Tibial nerve (tissue), 4 donors: ENCODE results near the gene RELA.

Source experiments
- EP300 ChIP-seq, 2 donors: sonication (generic); formaldehyde crosslinking; IDR thresholded peaks; one replicate each; pipeline ENCODE4 v1.6.1; 2017; ENCODE audit warnings: antibody characterized with exemption in 2 of 2, mild to moderate bottlenecking in 1 of 2
- POLR2A ChIP-seq, 2 donors: fragments of 450-650 bp; IDR thresholded peaks; one replicate each; pipeline ENCODE4 v1.6.1; 2017; ENCODE audit warnings: antibody characterized with exemption in 2 of 2, mild to moderate bottlenecking in 2 of 2, moderate library complexity in 2 of 2
- TF ChIP-seq, protein P1 (sequence below), 5 experiments: fragments of 200-600 bp in 3 of 5; fragments of 450-650 bp in 2 of 5; sonication (generic) in 3 of 5; IDR thresholded peaks; one replicate each; pipeline ENCODE4 v1.5.1; 2016 to 2019; ENCODE audit warnings: antibody characterized with exemption in 5 of 5, mild to moderate bottlenecking in 3 of 5, moderate library complexity in 2 of 5

DNA sequence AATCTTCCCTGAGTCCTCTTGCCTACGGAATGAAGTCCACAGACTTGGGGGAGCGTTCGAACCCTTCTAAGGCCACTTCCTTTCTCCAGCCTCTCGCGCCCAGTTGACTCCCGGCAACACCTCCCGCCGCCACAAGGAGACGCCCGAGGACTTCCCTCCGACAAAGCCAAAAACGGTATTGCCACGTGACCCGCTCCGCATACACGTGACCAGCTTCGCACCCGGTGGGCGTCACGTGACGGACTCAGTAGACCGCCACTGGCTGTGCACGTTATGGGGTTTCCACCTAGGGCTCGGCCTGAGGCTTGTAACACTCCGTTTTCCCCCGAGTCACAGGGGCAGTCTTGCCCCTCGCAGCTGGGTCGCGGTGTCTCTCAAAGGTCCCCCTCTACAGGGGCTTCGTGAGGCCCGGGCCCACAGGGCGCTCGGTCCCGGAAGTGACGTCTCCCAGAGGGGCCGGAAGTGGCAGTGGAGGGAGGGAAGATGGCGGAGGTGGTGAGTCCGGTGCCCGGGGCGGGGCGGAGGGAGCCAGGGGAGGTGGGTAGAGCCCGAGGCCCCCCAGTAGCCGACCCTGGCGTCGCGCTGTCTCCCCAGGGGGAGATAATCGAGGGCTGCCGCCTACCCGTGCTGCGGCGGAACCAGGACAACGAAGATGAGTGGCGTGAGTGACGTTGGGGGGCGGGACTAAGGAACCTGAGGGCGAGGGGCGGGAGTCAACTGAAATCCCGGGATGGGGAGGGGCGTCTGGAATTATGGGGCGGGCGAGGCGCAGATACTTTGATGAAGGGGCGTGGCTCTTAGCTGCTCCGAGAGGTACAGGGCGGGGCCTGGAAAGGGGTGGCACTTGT lies 49.3 kb upstream of the RELA start, which contains the start of gene KAT5:
- TF ChIP-seq, protein P1, sequence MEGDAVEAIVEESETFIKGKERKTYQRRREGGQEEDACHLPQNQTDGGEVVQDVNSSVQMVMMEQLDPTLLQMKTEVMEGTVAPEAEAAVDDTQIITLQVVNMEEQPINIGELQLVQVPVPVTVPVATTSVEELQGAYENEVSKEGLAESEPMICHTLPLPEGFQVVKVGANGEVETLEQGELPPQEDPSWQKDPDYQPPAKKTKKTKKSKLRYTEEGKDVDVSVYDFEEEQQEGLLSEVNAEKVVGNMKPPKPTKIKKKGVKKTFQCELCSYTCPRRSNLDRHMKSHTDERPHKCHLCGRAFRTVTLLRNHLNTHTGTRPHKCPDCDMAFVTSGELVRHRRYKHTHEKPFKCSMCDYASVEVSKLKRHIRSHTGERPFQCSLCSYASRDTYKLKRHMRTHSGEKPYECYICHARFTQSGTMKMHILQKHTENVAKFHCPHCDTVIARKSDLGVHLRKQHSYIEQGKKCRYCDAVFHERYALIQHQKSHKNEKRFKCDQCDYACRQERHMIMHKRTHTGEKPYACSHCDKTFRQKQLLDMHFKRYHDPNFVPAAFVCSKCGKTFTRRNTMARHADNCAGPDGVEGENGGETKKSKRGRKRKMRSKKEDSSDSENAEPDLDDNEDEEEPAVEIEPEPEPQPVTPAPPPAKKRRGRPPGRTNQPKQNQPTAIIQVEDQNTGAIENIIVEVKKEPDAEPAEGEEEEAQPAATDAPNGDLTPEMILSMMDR (IDR thresholded peaks at IDR 0.05) = peak; percentile 98 to 100 (median 99)
- TF ChIP-seq POLR2A (IDR thresholded peaks at IDR 0.05) = peak; percentile 87 to 89
- peak; percentile 96 to 97 for TF ChIP-seq EP300 (IDR thresholded peaks at IDR 0.05)
